Peyer's patch (tissue), 4 donors: ENCODE data around the gene CDH6. TPM values are rescaled to one million over a fixed set of nuclear protein-coding genes. Genes with fewer than 3 reads are reported as not detected.
A peak's percentile ranks its signal among the peaks of the same experiment; 100 is the strongest.

Experiments
- DNase-seq, 3 donors: peaks; one replicate each; pipeline ENCODE4 v3.0.0-alpha.2; 2017 to 2019
- H3K27ac ChIP-seq, 4 donors: fragments of 200-600 bp; sonication (generic); one replicate each; pipeline ENCODE4 v1.5.1; 2016 to 2019
- H3K27me3 ChIP-seq, 2 donors: fragments of 200-600 bp; sonication (generic); one replicate each; pipeline ENCODE4 v1.5.1; 2019
- H3K36me3 ChIP-seq, 3 donors: fragments of 200-600 bp; sonication (generic); one replicate each; pipeline ENCODE4 v1.5.1; 2016 to 2019
- H3K4me1 ChIP-seq, 4 donors: fragments of 200-600 bp; sonication (generic); one replicate each; pipeline ENCODE4 v1.5.1; 2016 to 2019
- H3K4me3 ChIP-seq, 4 donors: fragments of 200-600 bp; sonication (generic); 1 replicate in 3 of 4; 2 replicates in 1 of 4; pipeline ENCODE4 v1.5.1; 2016 to 2019; ENCODE audit warnings: mild to moderate bottlenecking in 1 of 4
- H3K9me3 ChIP-seq, 4 donors: fragments of 200-600 bp; sonication (generic); one replicate each; pipeline ENCODE4 v1.5.1; 2016 to 2019; ENCODE audit warnings: mild to moderate bottlenecking in 1 of 4
- POLR2A ChIP-seq, 2 donors: fragments of 450-650 bp; IDR thresholded peaks; one replicate each; pipeline ENCODE4 v1.5.1; 2017; ENCODE audit warnings: antibody characterized with exemption in 2 of 2, mild to moderate bottlenecking in 2 of 2, moderate library complexity in 2 of 2
- total RNA-seq, 4 donors: library from RNA; depleted of rRNA; stranded (reverse); fragments of >200 nt; gene quantifications; one replicate each; pipeline ENCODE4 v1.1.0, GENCODE V29; 2016
- TF ChIP-seq, protein P1 (sequence below), 6 experiments: fragments of 450-650 bp in 4 of 6; fragments of 200-600 bp in 2 of 6; sonication (generic) in 1 of 6; IDR thresholded peaks; one replicate each; pipeline ENCODE4 v1.5.1; 2017 to 2019; ENCODE audit warnings: antibody characterized with exemption in 6 of 6, mild to moderate bottlenecking in 3 of 6, moderate library complexity in 1 of 6

The CDH6 gene
- total RNA-seq, 4 donors from 2014 or later, result 0.85 to 5.8 (median 1.1) TPM

DNA sequence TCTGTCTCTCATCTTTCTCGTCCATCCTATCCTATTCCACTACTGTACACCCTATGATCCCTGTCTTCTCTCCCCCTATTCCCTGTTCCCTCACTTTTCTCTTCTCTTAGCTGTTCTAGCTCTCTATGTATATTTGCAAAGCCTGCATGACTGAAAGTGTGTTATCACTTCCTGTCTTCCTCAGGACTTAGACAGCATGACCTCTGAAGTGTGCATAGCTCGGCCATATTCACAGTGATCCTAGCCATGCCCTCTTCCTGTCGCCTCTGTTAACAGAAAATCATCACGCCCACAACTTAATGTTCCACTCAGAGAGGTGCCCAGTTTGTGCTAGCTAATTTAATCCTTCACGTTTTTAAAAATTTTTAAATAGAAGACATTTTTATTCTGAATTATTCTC is 35.8 kb upstream of the CDH6 start:
- no peak overlapping the region for H3K27ac ChIP-seq
- no peak for DNase-seq

DNA sequence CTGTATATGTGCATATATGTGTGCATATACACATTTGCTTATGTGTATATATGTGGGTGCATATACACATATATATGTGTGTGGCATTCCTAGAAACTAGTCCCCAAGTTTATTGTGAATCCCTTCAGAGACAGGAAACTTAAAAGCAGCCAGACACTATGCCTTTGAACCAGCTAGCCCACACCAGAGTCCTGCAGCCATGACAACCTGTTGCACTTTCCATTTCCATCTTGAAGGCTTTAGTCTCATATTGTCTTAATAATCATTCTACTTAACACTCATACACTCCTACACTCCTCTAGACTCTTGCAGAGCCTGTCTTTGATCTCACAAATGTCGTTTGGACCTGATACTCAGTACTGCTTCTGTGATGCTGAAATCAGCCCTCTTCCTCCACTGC is 34.8 kb upstream of the CDH6 start:
- TF ChIP-seq POLR2A (IDR thresholded peaks at IDR 0.05), result no peak
- TF ChIP-seq, protein P1, sequence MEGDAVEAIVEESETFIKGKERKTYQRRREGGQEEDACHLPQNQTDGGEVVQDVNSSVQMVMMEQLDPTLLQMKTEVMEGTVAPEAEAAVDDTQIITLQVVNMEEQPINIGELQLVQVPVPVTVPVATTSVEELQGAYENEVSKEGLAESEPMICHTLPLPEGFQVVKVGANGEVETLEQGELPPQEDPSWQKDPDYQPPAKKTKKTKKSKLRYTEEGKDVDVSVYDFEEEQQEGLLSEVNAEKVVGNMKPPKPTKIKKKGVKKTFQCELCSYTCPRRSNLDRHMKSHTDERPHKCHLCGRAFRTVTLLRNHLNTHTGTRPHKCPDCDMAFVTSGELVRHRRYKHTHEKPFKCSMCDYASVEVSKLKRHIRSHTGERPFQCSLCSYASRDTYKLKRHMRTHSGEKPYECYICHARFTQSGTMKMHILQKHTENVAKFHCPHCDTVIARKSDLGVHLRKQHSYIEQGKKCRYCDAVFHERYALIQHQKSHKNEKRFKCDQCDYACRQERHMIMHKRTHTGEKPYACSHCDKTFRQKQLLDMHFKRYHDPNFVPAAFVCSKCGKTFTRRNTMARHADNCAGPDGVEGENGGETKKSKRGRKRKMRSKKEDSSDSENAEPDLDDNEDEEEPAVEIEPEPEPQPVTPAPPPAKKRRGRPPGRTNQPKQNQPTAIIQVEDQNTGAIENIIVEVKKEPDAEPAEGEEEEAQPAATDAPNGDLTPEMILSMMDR (IDR thresholded peaks at IDR 0.05), result no peak
- no peak overlapping the region for H3K27ac ChIP-seq
- no peaks in the 10 kb centered on the region for H3K36me3 ChIP-seq
- H3K4me3 ChIP-seq, result no peak overlapping the region
- H3K27me3 ChIP-seq, result no peaks in the 10 kb centered on the region
- H3K9me3 ChIP-seq, result no peaks in the 10 kb centered on the region
- no peak for DNase-seq
- peaks cover 0 to 4% (median 0%) of the 10 kb centered on the region in 4 donors for H3K4me1 ChIP-seq

More for the DNA sequence above, 35.8 kb upstream of the CDH6 start:
- TF ChIP-seq, protein P1 (IDR thresholded peaks at IDR 0.05), result no peak
- TF ChIP-seq POLR2A (IDR thresholded peaks at IDR 0.05), result no peak
- Histone ChIP-seq H3K36me3 (no peaks in the 10 kb centered on the region), H3K9me3 (no peaks in the 10 kb centered on the region), H3K27me3 (no peaks in the 10 kb centered on the region), H3K4me3 (no peak overlapping the region), H3K4me1 (peaks cover 0 to 4% (median 0%) of the 10 kb centered on the region in 4 donors)

GRCh38 chr5:31161781-31162181 is 31.7 kb upstream of the CDH6 start:
- H3K27ac ChIP-seq, result no peak overlapping the region
- no peak for DNase-seq
- no peak for TF ChIP-seq POLR2A (IDR thresholded peaks at IDR 0.05)
- TF ChIP-seq, protein P1 (IDR thresholded peaks at IDR 0.05), result no peak
- peak overlapping the region in 2 of 4 donors; percentile 12 to 13 for H3K4me3 ChIP-seq
- H3K4me1 ChIP-seq, result peaks cover 0 to 4% (median 0%) of the 10 kb centered on the region in 4 donors
- no peaks in the 10 kb centered on the region for H3K9me3 ChIP-seq
- no peaks in the 10 kb centered on the region for H3K27me3 ChIP-seq
- no peaks in the 10 kb centered on the region for H3K36me3 ChIP-seq

DNA sequence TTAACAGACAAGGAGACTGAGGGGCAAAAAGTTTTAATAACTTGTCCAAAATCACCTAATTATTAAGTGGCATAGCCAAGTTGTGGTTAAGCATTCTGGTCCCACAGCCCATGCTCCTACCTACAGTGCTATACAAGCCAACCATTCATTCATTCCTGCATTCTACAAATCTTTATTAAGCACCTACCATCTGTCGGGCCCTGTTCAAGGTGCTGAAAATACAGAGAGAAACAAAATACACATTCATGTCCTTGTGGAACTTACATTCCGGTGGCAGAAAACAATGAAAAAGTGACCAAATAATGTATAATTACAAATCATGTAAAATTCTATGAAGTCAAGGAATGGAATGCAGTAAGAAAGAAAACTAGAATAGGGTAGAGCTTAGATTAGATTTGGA is 27.8 kb upstream of the CDH6 start:
- Histone ChIP-seq H3K36me3 (no peaks in the 10 kb centered on the region), H3K4me3 (no peak overlapping the region), H3K4me1 (peaks cover 0 to 4% (median 0%) of the 10 kb centered on the region in 4 donors), H3K27me3 (no peaks in the 10 kb centered on the region), H3K27ac (no peak overlapping the region), H3K9me3 (no peaks in the 10 kb centered on the region)
- TF ChIP-seq POLR2A (IDR thresholded peaks at IDR 0.05), result no peak
- TF ChIP-seq, protein P1 (IDR thresholded peaks at IDR 0.05), result no peak
- no peak for DNase-seq

- Histone ChIP-seq H3K4me1 (no peaks in the 10 kb centered on the region), H3K27me3 (no peaks in the 10 kb centered on the region), H3K36me3 (no peaks in the 10 kb centered on the region), H3K9me3 (no peaks in the 10 kb centered on the region), H3K27ac (no peak overlapping the region), H3K4me3 (no peak overlapping the region)
- no peak for DNase-seq
- TF ChIP-seq, protein P1 (IDR thresholded peaks at IDR 0.05), result no peak
- TF ChIP-seq POLR2A (IDR thresholded peaks at IDR 0.05), result no peak
Observed at GRCh38 chr5:31169379-31169778, 24.1 kb upstream of the CDH6 start.

DNA sequence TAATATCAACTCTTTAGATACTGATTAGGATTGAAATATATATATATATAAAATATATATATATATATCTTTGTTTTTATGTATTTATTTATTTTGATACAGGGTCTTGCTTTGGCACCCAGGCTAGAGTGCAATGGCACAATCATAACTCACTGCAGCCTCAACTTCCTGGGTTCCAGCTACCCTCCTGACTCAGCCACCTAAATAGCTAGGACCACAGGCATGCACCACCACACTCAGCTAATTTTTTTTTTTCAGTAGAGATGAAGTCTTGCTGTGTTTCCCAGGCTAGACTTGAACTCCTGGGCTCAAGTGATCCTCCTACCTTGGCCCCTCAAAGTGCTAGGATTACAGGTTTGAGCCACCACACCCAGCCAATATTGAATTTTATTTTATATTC is 20.6 kb upstream of the CDH6 start:
- no peaks in the 10 kb centered on the region for H3K27me3 ChIP-seq
- no peak overlapping the region for H3K27ac ChIP-seq
- no peaks in the 10 kb centered on the region for H3K9me3 ChIP-seq
- H3K4me1 ChIP-seq, result no peaks in the 10 kb centered on the region
- no peak for DNase-seq
- H3K36me3 ChIP-seq, result no peaks in the 10 kb centered on the region
- TF ChIP-seq, protein P1 (IDR thresholded peaks at IDR 0.05), result no peak
- TF ChIP-seq POLR2A (IDR thresholded peaks at IDR 0.05), result no peak
- H3K4me3 ChIP-seq, result no peak overlapping the region
